HepG2 (cell line): ENCODE data around the gene VPS13D.

ENCODE experiments used
- KDM5A ChIP-seq: fragments of 200-600 bp; sonication (generic); IDR thresholded peaks from 2 replicates; pipeline ENCODE4 v1.7.0; 2018; ENCODE audit warnings: antibody characterized with exemption, mild to moderate bottlenecking, low read length, borderline replicate concordance
- POLR2A ChIP-seq, 2 experiments: IDR thresholded peaks; 2 replicates each; pipeline ENCODE4 v1.6.1; 2011; ENCODE audit warnings: low read depth in 2 of 2, low read length in 2 of 2, mild to moderate bottlenecking in 1 of 2, moderate library complexity in 1 of 2; ENCODE audit not compliant: insufficient read depth in 1 of 2
- POLR2AphosphoS2 ChIP-seq: IDR thresholded peaks from 2 replicates; pipeline ENCODE4 v1.6.1; 2011; ENCODE audit warnings: low read depth, low read length, improper control_type of control experiment
- POLR2AphosphoS5 ChIP-seq: IDR thresholded peaks from 2 replicates; pipeline ENCODE4 v1.6.1; 2012; ENCODE audit warnings: low read depth, low read length
- ZNF431 ChIP-seq: sonication (generic); formaldehyde crosslinking; IDR thresholded peaks from 2 replicates; pipeline ENCODE4 v1.9.0; 2022; ENCODE audit warnings: missing genetic modification reagents, low read depth, mild to moderate bottlenecking, borderline replicate concordance
- ZNF776 ChIP-seq: sonication (generic); formaldehyde crosslinking; IDR thresholded peaks from 2 replicates; pipeline ENCODE4 v1.4.0; 2020; ENCODE audit warnings: mild to moderate bottlenecking, missing genetic modification reagents
- ZNF850 ChIP-seq: sonication (generic); formaldehyde crosslinking; conservative IDR thresholded peaks from 2 replicates; pipeline ENCODE4 v1.9.0; 2021; ENCODE audit warnings: mild to moderate bottlenecking, missing genetic modification reagents
- TF ChIP-seq, protein P1 (sequence below): sonication (generic); formaldehyde crosslinking; IDR thresholded peaks from 2 replicates; pipeline ENCODE4 v1.5.1; 2020; ENCODE audit warnings: missing genetic modification reagents, mild to moderate bottlenecking, borderline replicate concordance
- TF ChIP-seq, protein P2 (sequence below): sonication (generic); formaldehyde crosslinking; IDR thresholded peaks from 2 replicates; pipeline ENCODE4 v1.5.0; 2020; ENCODE audit warnings: missing genetic modification reagents
- TF ChIP-seq, protein P3 (sequence below): sonication (generic); formaldehyde crosslinking; IDR thresholded peaks from 2 replicates; pipeline ENCODE4 v1.5.0; 2020; ENCODE audit warnings: mild to moderate bottlenecking, missing genetic modification reagents, moderate library complexity

DNA sequence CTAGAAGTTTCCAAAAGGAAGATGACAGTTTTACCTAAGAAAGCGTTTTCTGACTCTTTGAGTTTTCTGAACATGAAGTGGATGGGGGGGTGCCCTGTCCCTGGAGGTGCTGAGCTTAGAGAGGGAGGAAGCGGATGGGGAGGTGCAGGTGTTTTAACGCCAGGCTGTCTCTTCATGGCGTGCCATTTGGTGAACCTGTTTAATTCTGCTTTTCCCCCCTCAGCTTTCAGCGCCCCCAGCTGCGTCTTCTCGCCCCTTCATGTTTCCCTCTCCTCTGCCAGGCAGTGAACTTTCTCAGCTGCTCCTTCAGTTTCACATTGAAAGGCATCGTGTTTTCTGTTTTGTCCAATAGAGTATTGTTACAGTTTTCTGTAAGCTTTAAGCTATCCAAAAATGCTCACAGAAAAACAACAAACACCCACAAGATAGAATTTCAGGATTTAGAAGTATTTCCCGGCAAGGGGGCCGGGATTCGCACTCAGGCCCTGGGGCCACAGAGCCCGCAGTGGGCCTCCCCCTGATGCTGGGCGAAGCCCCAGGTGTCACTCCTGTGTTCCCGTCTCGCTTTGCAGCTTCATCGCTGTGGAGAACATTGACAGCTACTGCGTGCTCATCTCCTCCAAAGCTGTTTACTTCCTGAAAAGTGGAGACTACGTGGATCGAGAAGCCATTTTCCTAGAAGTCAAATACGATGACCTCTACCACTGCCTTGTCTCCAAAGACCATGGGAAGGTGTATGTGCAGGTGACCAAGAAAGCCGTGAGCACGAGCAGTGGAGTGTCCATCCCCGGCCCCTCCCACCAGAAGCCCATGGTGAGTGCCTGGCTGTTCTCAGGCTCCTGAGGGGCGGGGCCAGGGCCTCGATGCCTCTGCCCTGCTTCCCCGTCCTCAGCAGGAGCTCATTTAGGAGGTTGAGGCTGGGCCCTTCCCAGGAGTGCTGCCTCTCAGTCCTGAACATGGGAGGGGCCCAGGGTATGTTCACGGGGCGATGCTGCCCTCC is 276.8 kb downstream of the VPS13D start:
- TF ChIP-seq POLR2AphosphoS2 (no peak), ZNF776 (no peak), POLR2AphosphoS5 (no peak), ZNF431 (CRISPR knock-in tag) (no peak), POLR2A (IDR thresholded peaks at IDR 0.05; ENCODE audit: insufficient read depth in 1 of 2, low read depth in 2 of 2, low read length in 2 of 2) (no peak), KDM5A (no peak), ZNF850 (no peak)
- TF ChIP-seq, protein P1, sequence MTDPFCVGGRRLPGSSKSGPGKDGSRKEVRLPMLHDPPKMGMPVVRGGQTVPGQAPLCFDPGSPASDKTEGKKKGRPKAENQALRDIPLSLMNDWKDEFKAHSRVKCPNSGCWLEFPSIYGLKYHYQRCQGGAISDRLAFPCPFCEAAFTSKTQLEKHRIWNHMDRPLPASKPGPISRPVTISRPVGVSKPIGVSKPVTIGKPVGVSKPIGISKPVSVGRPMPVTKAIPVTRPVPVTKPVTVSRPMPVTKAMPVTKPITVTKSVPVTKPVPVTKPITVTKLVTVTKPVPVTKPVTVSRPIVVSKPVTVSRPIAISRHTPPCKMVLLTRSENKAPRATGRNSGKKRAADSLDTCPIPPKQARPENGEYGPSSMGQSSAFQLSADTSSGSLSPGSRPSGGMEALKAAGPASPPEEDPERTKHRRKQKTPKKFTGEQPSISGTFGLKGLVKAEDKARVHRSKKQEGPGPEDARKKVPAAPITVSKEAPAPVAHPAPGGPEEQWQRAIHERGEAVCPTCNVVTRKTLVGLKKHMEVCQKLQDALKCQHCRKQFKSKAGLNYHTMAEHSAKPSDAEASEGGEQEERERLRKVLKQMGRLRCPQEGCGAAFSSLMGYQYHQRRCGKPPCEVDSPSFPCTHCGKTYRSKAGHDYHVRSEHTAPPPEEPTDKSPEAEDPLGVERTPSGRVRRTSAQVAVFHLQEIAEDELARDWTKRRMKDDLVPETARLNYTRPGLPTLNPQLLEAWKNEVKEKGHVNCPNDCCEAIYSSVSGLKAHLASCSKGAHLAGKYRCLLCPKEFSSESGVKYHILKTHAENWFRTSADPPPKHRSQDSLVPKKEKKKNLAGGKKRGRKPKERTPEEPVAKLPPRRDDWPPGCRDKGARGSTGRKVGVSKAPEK: no peak
- TF ChIP-seq, protein P2, sequence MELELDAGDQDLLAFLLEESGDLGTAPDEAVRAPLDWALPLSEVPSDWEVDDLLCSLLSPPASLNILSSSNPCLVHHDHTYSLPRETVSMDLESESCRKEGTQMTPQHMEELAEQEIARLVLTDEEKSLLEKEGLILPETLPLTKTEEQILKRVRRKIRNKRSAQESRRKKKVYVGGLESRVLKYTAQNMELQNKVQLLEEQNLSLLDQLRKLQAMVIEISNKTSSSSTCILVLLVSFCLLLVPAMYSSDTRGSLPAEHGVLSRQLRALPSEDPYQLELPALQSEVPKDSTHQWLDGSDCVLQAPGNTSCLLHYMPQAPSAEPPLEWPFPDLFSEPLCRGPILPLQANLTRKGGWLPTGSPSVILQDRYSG (CRISPR knock-in tag): no peak
- TF ChIP-seq, protein P3, sequence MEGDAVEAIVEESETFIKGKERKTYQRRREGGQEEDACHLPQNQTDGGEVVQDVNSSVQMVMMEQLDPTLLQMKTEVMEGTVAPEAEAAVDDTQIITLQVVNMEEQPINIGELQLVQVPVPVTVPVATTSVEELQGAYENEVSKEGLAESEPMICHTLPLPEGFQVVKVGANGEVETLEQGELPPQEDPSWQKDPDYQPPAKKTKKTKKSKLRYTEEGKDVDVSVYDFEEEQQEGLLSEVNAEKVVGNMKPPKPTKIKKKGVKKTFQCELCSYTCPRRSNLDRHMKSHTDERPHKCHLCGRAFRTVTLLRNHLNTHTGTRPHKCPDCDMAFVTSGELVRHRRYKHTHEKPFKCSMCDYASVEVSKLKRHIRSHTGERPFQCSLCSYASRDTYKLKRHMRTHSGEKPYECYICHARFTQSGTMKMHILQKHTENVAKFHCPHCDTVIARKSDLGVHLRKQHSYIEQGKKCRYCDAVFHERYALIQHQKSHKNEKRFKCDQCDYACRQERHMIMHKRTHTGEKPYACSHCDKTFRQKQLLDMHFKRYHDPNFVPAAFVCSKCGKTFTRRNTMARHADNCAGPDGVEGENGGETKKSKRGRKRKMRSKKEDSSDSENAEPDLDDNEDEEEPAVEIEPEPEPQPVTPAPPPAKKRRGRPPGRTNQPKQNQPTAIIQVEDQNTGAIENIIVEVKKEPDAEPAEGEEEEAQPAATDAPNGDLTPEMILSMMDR: no peak
